Small intestine (tissue), 7 donors: Measurements from ENCODE around the gene FN1. TPM values are rescaled to one million over a fixed set of nuclear protein-coding genes. Genes with fewer than 3 reads are reported as not detected.

Source experiments
- DNase-seq, 2 donors: peaks; one replicate each; pipeline versions ENCODE4 v3.0.0 to v3.0.0-alpha.2; 2013
- FAIRE-seq: peaks from 2 replicates; lab custom pipeline; 2012; peaks lifted over from hg19 to GRCh38; lab: Jason Lieb, UNC
- H3K27ac ChIP-seq, 3 donors: one replicate each; pipeline ENCODE4 v1.5.1; 2013; ENCODE audit warnings: low read length in 2 of 3, mild to moderate bottlenecking in 2 of 3, control low read depth in 1 of 3, inconsistent platforms in 1 of 3, low read depth in 1 of 3, moderate library complexity in 1 of 3
- H3K27me3 ChIP-seq, 3 donors: one replicate each; pipeline ENCODE4 v1.6.1; 2013; ENCODE audit warnings: low read length in 3 of 3, inconsistent platforms in 1 of 3; ENCODE audit not compliant: control insufficient read depth in 3 of 3, insufficient read depth in 3 of 3
- H3K36me3 ChIP-seq, 3 donors: one replicate each; pipeline ENCODE4 v1.6.1; 2013; ENCODE audit warnings: low read length in 3 of 3, inconsistent platforms in 1 of 3, low read depth in 1 of 3, mild to moderate bottlenecking in 1 of 3, moderate library complexity in 1 of 3; ENCODE audit not compliant: control insufficient read depth in 3 of 3, insufficient read depth in 2 of 3
- H3K4me1 ChIP-seq, 3 donors: one replicate each; pipeline ENCODE4 v1.6.1; 2013; ENCODE audit warnings: low read length in 2 of 3, inconsistent platforms in 1 of 3, low read depth in 1 of 3, mild to moderate bottlenecking in 1 of 3, moderate library complexity in 1 of 3; ENCODE audit not compliant: control insufficient read depth in 3 of 3, insufficient read depth in 2 of 3
- H3K4me3 ChIP-seq, 3 donors: one replicate each; pipeline ENCODE4 v1.5.1; 2013; ENCODE audit warnings: low read length in 3 of 3, control low read depth in 1 of 3, inconsistent platforms in 1 of 3, low read depth in 1 of 3, mild to moderate bottlenecking in 1 of 3, moderate library complexity in 1 of 3
- H3K9me3 ChIP-seq, 2 donors: one replicate each; pipeline ENCODE4 v1.6.1; 2013; ENCODE audit warnings: low read depth in 1 of 2, low read length in 1 of 2; ENCODE audit not compliant: control insufficient read depth in 2 of 2, insufficient read depth in 1 of 2
- WGBS, 3 donors: extraction: QIAGEN DNeasy Blood & Tissue Kit; methylation state at CpG; one replicate each; pipeline ENCODE4 v1.1.7; 2013; 5-methylcytosine and 5-hydroxymethylcytosine counted together
- polyA plus RNA-seq, 4 donors: library from polyadenylated mRNA; stranded (reverse) in 3 of 4; unstranded in 1 of 4; fragments of 200-250 nt in 3 of 4; fragments of 120-200 nt in 1 of 4; gene quantifications; one replicate each; pipeline versions ENCODE4 v1.2.1 to v1.2.3, GENCODE V29; 2013
- donor health status: healthy with polysubstance abuse.
- donor health status: control.
- donor health status: control.
- donor health status: Bipolar disorder and iron deficiency.
- donor health status: healthy.

The FN1 gene
- polyA plus RNA-seq, 4 donors: 4.2 to 302 (median 52.7) TPM

GRCh38 chr2:215422676-215423075 is 13.2 kb downstream of the FN1 start:
- 91 to 93% (median 93%) methylated on average over 4 of the region's 4 CpGs for WGBS, 3 donors
- FAIRE-seq: no peak

GRCh38 chr2:215421859-215422461 is 13.9 kb downstream of the FN1 start:
- peaks cover 0 to 30% (median 0%) of the 10 kb centered on the region in 3 donors for H3K4me1 ChIP-seq
- H3K27ac ChIP-seq: no peak overlapping the region
- peaks cover 0 to 12% (median 0%) of the 10 kb centered on the region in 3 donors for H3K36me3 ChIP-seq
- DNase-seq (no peak), FAIRE-seq (no peak)
- H3K4me3 ChIP-seq: no peak overlapping the region
- H3K9me3 ChIP-seq: no peaks in the 10 kb centered on the region
- H3K27me3 ChIP-seq: no peaks in the 10 kb centered on the region
- WGBS, 3 donors: 72 to 80% (median 79%) methylated on average over 10 of the region's 10 CpGs

More at GRCh38 chr2:215422676-215423075, 13.2 kb downstream of the FN1 start:
- H3K27me3 ChIP-seq: no peaks in the 10 kb centered on the region
- no peaks in the 10 kb centered on the region for H3K9me3 ChIP-seq
- H3K4me3 ChIP-seq: no peak overlapping the region
- peaks cover 0 to 25% (median 0%) of the 10 kb centered on the region in 3 donors for H3K4me1 ChIP-seq
- no peak for DNase-seq
- H3K27ac ChIP-seq: no peak overlapping the region
- peaks cover 0 to 12% (median 0%) of the 10 kb centered on the region in 3 donors for H3K36me3 ChIP-seq

GRCh38 chr2:215420471-215420935 is 15.4 kb downstream of the FN1 start:
- DNase-seq: peak in 1 of 2 donors; percentile 83
- Histone ChIP-seq H3K36me3 (peaks cover 0 to 5% (median 0%) of the 10 kb centered on the region in 3 donors), H3K27me3 (no peaks in the 10 kb centered on the region), H3K27ac (peak overlapping the region in 1 of 3 donors; percentile 51), H3K4me1 (peaks cover 0 to 30% (median 0%) of the 10 kb centered on the region in 3 donors), H3K9me3 (no peaks in the 10 kb centered on the region), H3K4me3 (no peak overlapping the region)
- FAIRE-seq: no peak
- WGBS, 3 donors: 18 to 57% (median 38%) methylated on average over 8 of the region's 8 CpGs

GRCh38 chr2:215419769-215420470 is 15.9 kb downstream of the FN1 start:
- Histone ChIP-seq H3K27ac (peak overlapping the region in 1 of 3 donors; percentile 51), H3K4me1 (peaks cover 0 to 30% (median 0%) of the 10 kb centered on the region in 3 donors)
- FAIRE-seq: no peak

GRCh38 chr2:215419113-215419512 is 16.8 kb downstream of the FN1 start:
- peaks cover 0 to 4% (median 0%) of the 10 kb centered on the region in 3 donors for H3K36me3 ChIP-seq
- FAIRE-seq (no peak), DNase-seq (no peak)
- H3K27me3 ChIP-seq: no peaks in the 10 kb centered on the region
- no peak overlapping the region for H3K4me3 ChIP-seq
- H3K4me1 ChIP-seq: peaks cover 0 to 30% (median 0%) of the 10 kb centered on the region in 3 donors
- no peaks in the 10 kb centered on the region for H3K9me3 ChIP-seq
- no peak overlapping the region for H3K27ac ChIP-seq
- WGBS, 3 donors: 59 to 75% (median 71%) methylated on average over 3 of the region's 3 CpGs

More at GRCh38 chr2:215419769-215420470, 15.9 kb downstream of the FN1 start:
- 65 to 79% (median 66%) methylated on average over 7 of the region's 7 CpGs for WGBS, 3 donors
- no peaks in the 10 kb centered on the region for H3K9me3 ChIP-seq
- H3K36me3 ChIP-seq: peaks cover 0 to 4% (median 0%) of the 10 kb centered on the region in 3 donors
- H3K4me3 ChIP-seq: no peak overlapping the region
- peak in 1 of 2 donors; percentile 7 for DNase-seq
- no peaks in the 10 kb centered on the region for H3K27me3 ChIP-seq

- H3K36me3 ChIP-seq: peaks cover 0 to 4% (median 0%) of the 10 kb centered on the region in 3 donors
- DNase-seq: peak in 1 of 2 donors; percentile 16
- WGBS, 3 donors: 70 to 77% (median 73%) methylated on average over 3 of the region's 3 CpGs
- peaks cover 0 to 30% (median 0%) of the 10 kb centered on the region in 3 donors for H3K4me1 ChIP-seq
- no peak overlapping the region for H3K4me3 ChIP-seq
- no peak for FAIRE-seq
- no peaks in the 10 kb centered on the region for H3K27me3 ChIP-seq
- no peaks in the 10 kb centered on the region for H3K9me3 ChIP-seq
- peak overlapping the region in 1 of 3 donors; percentile 68 for H3K27ac ChIP-seq
These were observed 17.6 kb downstream of the FN1 start for GRCh38 chr2:215418064-215418963.

GRCh38 chr2:215417400-215417951 is 18.4 kb downstream of the FN1 start:
- Histone ChIP-seq H3K4me1 (peaks cover 0 to 30% (median 0%) of the 10 kb centered on the region in 3 donors), H3K9me3 (no peaks in the 10 kb centered on the region), H3K4me3 (no peak overlapping the region), H3K27ac (peak overlapping the region in 1 of 3 donors; percentile 68), H3K36me3 (peaks cover 0 to 8% (median 0%) of the 10 kb centered on the region in 3 donors), H3K27me3 (no peaks in the 10 kb centered on the region)
- DNase-seq: peak in 1 of 2 donors; percentile 63
- FAIRE-seq: no peak
- 26 to 49% (median 46%) methylated on average over 4 of the region's 4 CpGs for WGBS, 3 donors
